ENCODE results near the gene AMBN.

Gene AMBN

GRCh38 chr4:70628444-70628843 lies 36.4 kb downstream of the AMBN start, which contains the start of gene ENAM:
Gene ENAM (plus strand): TSS chr4:70628744. CDS start chr4:70629501, 757 bp downstream.
- TF ChIP-seq FOXP2 (optimal IDR thresholded peaks at IDR 0.05; ENCODE audit: borderline replicate concordance, extremely low read depth, extremely low read length, insufficient read depth) (no peak), SIN3A (IDR thresholded peaks at IDR 0.05; ENCODE audit: borderline replicate concordance, insufficient read depth, low read length) (no peak), REST (IDR thresholded peaks at IDR 0.05; ENCODE audit: insufficient read depth in 1 of 2, low read depth in 2 of 2, low read length in 2 of 2) (no peak), POLR2AphosphoS5 (IDR thresholded peaks at IDR 0.05; ENCODE audit: low read depth, low read length) (no peak), TAF1 (IDR thresholded peaks at IDR 0.05; ENCODE audit: borderline replicate concordance, insufficient read depth, low read length) (no peak)

DNA sequence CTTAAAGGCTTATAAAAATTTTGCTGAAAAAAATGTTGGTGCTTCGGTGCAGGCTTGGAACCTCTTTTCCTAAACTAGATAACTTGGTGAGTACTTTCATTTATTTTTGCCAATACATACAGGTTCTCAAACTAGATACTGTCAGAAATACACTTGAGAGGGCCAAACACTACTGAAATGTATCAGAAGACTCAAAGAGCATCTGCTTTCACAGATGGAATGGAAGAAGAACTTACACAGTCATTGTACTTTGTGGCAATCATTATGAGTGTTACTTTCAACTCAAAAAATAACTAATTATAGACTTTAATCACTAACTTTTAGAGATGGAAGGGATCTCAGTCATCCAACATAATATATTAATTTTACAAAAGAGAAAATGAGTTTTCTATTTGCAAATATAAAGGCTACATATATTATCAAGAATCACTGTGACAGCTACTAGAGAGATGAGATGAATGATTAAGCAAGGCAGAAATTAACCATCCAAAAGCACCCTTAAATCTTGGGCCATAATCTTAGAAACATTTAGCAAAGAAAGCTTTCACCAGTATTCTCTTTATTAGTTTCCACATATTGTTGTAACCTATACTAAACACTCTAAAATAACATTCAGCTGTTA lies 37.5 kb downstream of the AMBN start:
- TF ChIP-seq REST (IDR thresholded peaks at IDR 0.05; ENCODE audit: insufficient read depth in 1 of 2, low read depth in 2 of 2, low read length in 2 of 2) (no peak), POLR2AphosphoS5 (IDR thresholded peaks at IDR 0.05; ENCODE audit: low read depth, low read length) (no peak), FOXP2 (optimal IDR thresholded peaks at IDR 0.05; ENCODE audit: borderline replicate concordance, extremely low read depth, extremely low read length, insufficient read depth) (no peak), TAF1 (IDR thresholded peaks at IDR 0.05; ENCODE audit: borderline replicate concordance, insufficient read depth, low read length) (no peak), SIN3A (IDR thresholded peaks at IDR 0.05; ENCODE audit: borderline replicate concordance, insufficient read depth, low read length) (no peak)

- TF ChIP-seq POLR2AphosphoS5 (IDR thresholded peaks at IDR 0.05; ENCODE audit: low read depth, low read length), result no peak
- TF ChIP-seq FOXP2 (optimal IDR thresholded peaks at IDR 0.05; ENCODE audit: borderline replicate concordance, extremely low read depth, extremely low read length, insufficient read depth), result no peak
- TF ChIP-seq REST (IDR thresholded peaks at IDR 0.05; ENCODE audit: insufficient read depth in 1 of 2, low read depth in 2 of 2, low read length in 2 of 2), result no peak
Measured at GRCh38 chr4:70630162-70630561, 38.1 kb downstream of the AMBN start.

DNA sequence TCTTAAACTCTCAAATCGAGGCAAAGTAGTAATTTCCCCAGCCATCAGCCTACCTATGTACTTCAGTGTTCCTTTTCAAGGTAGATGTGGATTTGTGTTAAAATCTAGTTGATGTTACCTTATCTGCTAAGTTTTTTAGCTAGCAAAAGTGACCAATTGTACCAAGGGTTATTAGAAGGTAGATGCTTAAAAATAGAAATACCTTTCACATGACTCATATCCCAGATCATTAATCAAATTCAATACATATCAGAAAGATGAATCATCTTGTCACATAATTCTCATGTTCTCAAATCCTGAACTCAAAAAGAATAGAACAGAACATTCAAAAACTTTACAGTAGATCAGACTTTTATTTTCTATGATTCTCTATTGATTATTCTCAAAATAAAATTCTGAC lies 40.0 kb downstream of the AMBN start:
- no peak for TF ChIP-seq POLR2AphosphoS5 (IDR thresholded peaks at IDR 0.05; ENCODE audit: low read depth, low read length)

DNA sequence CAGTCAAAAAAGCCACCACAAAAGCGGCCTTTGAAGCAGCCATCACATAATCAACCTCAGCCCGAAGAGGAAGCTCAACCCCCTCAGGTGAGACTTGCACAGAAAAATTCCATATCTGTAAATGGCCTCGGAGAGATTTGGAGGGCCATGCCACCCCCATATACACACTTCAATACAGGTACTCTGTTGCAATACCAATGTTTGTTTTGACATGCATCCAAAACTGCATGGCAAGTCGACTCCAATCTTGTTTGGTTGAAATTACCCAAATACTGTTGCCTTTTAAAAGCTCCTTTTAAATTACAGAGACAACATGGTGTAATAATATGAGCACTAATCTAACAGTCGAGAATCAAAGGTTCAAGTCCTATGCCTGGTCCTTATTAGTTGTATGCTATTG lies 42.4 kb downstream of the AMBN start:
- no peak for TF ChIP-seq POLR2AphosphoS5 (IDR thresholded peaks at IDR 0.05; ENCODE audit: low read depth, low read length)

DNA sequence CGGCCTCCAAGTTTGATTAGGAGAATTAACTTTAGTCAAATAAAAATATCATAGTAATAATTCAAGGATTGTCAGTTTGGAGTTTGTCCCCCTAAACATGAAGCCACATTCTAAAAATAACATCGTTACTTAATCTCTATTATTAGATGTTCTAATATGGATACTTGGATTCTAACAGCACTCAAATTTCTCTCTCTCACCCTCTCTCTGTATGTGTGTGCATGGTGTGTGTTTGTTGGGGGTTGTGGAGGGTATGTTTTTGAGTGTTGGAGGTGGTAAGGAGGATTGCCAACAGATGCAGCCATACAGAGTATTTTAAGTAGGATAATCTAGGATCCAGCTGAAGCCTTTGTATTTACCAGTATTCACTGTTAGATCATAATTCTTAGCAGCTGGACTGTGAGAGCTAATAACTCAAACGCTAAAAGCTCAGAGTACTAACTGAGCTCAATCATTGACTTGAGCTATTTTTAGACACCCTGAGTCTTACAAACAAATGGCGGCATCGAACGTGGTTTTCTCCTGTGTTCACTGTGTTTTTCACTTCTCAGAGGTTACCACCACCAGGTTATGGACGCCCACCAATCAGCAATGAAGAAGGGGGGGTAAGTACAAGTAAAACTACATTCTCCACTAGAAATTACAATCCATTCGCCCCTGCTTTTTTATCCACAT lies 45.3 kb downstream of the AMBN start:
- no peak for TF ChIP-seq POLR2AphosphoS5 (IDR thresholded peaks at IDR 0.05; ENCODE audit: low read depth, low read length)
- TF ChIP-seq TAF1 (IDR thresholded peaks at IDR 0.05; ENCODE audit: borderline replicate concordance, insufficient read depth, low read length), result no peak
- TF ChIP-seq FOXP2 (optimal IDR thresholded peaks at IDR 0.05; ENCODE audit: borderline replicate concordance, extremely low read depth, extremely low read length, insufficient read depth), result no peak
- TF ChIP-seq SIN3A (IDR thresholded peaks at IDR 0.05; ENCODE audit: borderline replicate concordance, insufficient read depth, low read length), result no peak

Data from PFSK-1 (cell line).